Esophagus (tissue), 2 donors: Measurements from ENCODE around the gene PGRMC2. TPM values are rescaled to one million over a fixed set of nuclear protein-coding genes. Genes with fewer than 3 reads are reported as not detected.

Experiments used
- H3K27ac ChIP-seq, 2 donors: one replicate each; pipeline ENCODE4 v1.5.1; 2013; ENCODE audit warnings: low read depth in 2 of 2, mild to moderate bottlenecking in 2 of 2, inconsistent platforms in 1 of 2, low read length in 1 of 2, moderate library complexity in 1 of 2
- H3K27me3 ChIP-seq, 2 donors: one replicate each; pipeline ENCODE4 v1.6.1; 2013; ENCODE audit warnings: low read length in 2 of 2, control low read depth in 1 of 2, mild to moderate bottlenecking in 1 of 2; ENCODE audit not compliant: insufficient read depth in 2 of 2, control insufficient read depth in 1 of 2
- H3K36me3 ChIP-seq, 2 donors: one replicate each; pipeline ENCODE4 v1.6.1; 2013; ENCODE audit warnings: low read length in 1 of 2; ENCODE audit not compliant: control insufficient read depth in 2 of 2, insufficient read depth in 2 of 2
- H3K4me1 ChIP-seq, 2 donors: one replicate each; pipeline ENCODE4 v1.6.1; 2013; ENCODE audit warnings: low read length in 1 of 2; ENCODE audit not compliant: control insufficient read depth in 2 of 2, insufficient read depth in 2 of 2
- H3K4me3 ChIP-seq, 2 donors: one replicate each; pipeline ENCODE4 v1.5.1; 2013; ENCODE audit warnings: low read length in 2 of 2, mild to moderate bottlenecking in 2 of 2, low read depth in 1 of 2, moderate library complexity in 1 of 2
- H3K9me3 ChIP-seq, 2 donors: one replicate each; pipeline ENCODE4 v1.6.1; 2013; ENCODE audit warnings: mild to moderate bottlenecking in 2 of 2, low read depth in 1 of 2, low read length in 1 of 2, moderate library complexity in 1 of 2; ENCODE audit not compliant: control insufficient read depth in 2 of 2, insufficient read depth in 1 of 2
- WGBS, 2 donors: extraction: QIAGEN DNeasy Blood & Tissue Kit; methylation state at CpG; one replicate each; pipeline ENCODE4 v1.1.7; 2013; 5-methylcytosine and 5-hydroxymethylcytosine counted together
- polyA plus RNA-seq, 2 donors: library from polyadenylated mRNA; stranded (reverse); fragments of 200-250 nt; gene quantifications; one replicate each; pipeline ENCODE4 v1.2.3, GENCODE V29; 2013
- donor health status: healthy with polysubstance abuse.
- donor health status: Bipolar disorder and iron deficiency.

Gene PGRMC2
- polyA plus RNA-seq, 2 donors: 23.2 to 29.0 TPM

DNA sequence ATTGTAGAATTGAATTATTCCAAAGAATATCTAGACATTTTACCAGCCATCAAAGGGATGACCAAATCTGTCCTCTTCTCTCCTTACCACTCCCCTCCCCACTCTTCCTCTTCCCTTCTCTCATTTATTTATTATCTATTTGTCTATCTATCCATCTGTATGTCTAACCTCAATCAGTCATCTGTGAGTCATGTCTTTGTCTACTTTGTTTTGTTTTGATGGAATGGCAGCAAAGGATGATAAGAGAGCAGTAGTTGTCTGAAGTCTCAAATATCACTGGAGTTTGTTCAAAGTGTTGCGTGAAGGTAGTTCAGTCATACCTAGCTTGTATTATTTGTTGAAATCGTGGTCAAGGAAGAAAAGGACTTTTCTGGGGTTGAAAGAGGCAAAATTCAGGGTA is 34.7 kb upstream of the PGRMC2 start:
- H3K27me3 ChIP-seq: no peaks in the 10 kb centered on the region
- no peaks in the 10 kb centered on the region for H3K36me3 ChIP-seq
- H3K4me1 ChIP-seq: no peaks in the 10 kb centered on the region
- WGBS, 2 donors: 77% methylated on average over 2 of the region's 2 CpGs
- no peaks in the 10 kb centered on the region for H3K9me3 ChIP-seq
- no peak overlapping the region for H3K4me3 ChIP-seq
- H3K27ac ChIP-seq: no peak overlapping the region

DNA sequence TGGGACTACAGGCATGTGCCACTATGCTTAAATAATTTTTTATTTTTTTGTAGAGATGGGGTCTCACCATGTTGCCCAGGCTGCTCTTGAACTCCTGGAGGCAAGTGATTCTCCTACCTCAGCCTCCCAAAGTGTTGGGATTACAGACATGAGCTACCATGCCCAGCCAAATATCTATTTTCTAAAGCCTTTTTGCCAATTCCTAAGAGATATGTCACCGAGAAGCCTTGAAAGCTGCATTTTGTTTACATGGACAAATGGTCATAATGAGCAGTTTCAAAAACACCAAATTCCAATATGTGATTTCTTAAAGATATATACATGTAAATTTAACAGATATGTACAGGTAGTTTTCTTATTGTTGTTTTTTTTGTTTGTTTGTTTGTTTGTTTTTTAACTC is 33.0 kb upstream of the PGRMC2 start:
- 87 to 91% methylated on average over 1 of the region's 1 CpG for WGBS, 2 donors
- H3K4me1 ChIP-seq: no peaks in the 10 kb centered on the region
- no peaks in the 10 kb centered on the region for H3K9me3 ChIP-seq
- H3K36me3 ChIP-seq: no peaks in the 10 kb centered on the region
- H3K4me3 ChIP-seq: no peak overlapping the region
- no peaks in the 10 kb centered on the region for H3K27me3 ChIP-seq
- no peak overlapping the region for H3K27ac ChIP-seq

DNA sequence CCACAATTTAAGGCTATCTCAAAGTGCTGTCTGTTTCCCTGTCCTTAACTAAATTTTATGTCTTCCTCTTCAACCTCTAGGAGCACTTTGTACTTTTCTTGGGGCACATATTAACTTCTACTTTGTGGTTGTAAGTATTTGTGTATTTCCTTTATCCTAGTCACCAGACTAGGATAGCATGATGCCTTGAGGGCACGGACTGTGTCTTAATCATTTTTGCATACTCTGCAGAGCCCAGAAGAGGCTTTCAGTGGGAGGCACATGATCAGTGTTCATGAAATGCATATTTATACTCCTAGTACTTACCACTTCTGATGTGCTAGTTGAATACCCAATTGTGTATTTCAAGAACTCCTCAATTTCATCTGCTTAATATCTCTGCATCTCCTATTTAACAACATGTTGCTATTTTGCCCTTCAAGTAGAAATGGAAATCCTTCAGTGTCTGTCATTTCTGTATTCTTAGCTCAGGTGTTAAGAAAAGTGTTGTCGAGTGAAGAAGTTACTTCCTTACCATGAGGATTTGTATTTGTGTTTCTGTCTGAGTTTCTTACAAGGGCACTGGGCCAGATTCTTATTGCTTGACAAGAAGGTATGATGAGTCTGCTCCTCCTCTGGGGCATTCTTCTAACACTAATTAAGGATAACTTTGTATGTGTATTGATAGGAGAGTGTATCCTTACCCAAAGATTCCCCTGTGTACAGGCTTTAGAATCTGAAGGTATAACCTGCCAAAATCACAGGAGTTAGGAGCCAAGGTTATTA is 28.3 kb upstream of the PGRMC2 start:
- H3K27ac ChIP-seq: no peak overlapping the region
- H3K4me3 ChIP-seq: no peak overlapping the region
- H3K36me3 ChIP-seq: no peaks in the 10 kb centered on the region
- WGBS, 2 donors: 55 to 71% methylated on average over 2 of the region's 2 CpGs
- no peaks in the 10 kb centered on the region for H3K27me3 ChIP-seq
- H3K4me1 ChIP-seq: no peaks in the 10 kb centered on the region
- H3K9me3 ChIP-seq: no peaks in the 10 kb centered on the region

DNA sequence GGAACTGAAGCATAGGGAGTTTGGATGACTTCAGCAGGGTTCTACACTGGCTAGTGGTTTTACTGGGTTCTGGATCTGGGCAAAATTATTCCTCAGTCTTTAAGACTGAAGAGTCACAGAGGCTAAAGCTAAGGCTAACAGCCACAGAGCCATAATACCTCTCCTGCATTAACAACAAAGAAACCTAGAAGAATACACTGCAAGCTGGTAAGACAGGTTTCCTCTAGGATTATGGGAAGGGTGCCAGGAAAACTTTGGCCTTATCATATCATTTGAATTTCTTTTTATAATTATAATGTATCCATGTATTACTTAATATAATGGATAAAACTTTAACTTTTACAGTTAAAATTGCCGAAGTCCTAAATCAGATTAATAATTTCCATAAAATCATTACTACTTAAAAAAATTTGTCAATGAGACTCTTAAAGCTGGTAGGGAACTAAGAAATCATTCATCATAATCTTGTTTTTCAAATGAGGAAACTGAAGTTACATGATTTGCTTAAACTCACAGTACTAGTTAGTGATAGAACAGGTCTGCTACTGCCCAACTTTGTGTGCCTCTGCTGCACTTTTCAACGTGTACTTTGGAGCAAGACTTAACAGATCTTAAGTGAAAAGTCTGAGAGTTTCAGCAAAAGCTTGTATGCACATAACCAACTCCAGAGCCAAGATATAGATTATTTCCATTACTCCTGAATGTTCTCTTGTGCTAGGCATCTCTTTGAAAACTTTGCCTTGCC is 24.2 kb upstream of the PGRMC2 start:
- WGBS, 2 donors: 33 to 47% methylated on average over 2 of the region's 2 CpGs
- Histone ChIP-seq H3K9me3 (no peaks in the 10 kb centered on the region), H3K36me3 (no peaks in the 10 kb centered on the region), H3K4me1 (no peaks in the 10 kb centered on the region), H3K27me3 (no peaks in the 10 kb centered on the region), H3K4me3 (no peak overlapping the region), H3K27ac (peak overlapping the region; percentile 57 to 66)

DNA sequence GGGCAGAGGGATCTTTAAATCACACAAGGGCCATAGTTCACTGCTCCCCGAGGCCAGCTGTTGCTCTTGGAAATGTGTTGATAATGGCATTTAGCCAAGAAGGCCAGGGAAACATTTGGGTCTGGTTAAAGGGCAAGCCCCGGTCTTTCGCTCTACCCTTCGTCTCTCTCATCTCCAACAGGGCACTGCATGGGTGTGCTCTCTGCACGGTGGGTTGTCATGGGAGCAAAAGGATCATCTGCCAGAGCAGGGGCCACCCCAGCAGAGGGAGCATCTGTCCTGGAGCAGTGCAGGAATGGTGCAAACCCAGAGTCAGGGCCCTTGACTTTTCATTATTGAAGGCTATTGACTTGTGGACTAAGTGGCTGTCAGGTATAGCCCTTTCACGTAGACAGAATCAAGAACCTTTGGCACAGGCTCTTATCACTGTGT is 22.7 kb upstream of the PGRMC2 start:
- no peaks in the 10 kb centered on the region for H3K36me3 ChIP-seq
- H3K27me3 ChIP-seq: no peaks in the 10 kb centered on the region
- WGBS, 2 donors: 50 to 71% methylated on average over 6 of the region's 6 CpGs
- H3K4me1 ChIP-seq: no peaks in the 10 kb centered on the region
- no peak overlapping the region for H3K4me3 ChIP-seq
- no peaks in the 10 kb centered on the region for H3K9me3 ChIP-seq
- H3K27ac ChIP-seq: no peak overlapping the region

DNA sequence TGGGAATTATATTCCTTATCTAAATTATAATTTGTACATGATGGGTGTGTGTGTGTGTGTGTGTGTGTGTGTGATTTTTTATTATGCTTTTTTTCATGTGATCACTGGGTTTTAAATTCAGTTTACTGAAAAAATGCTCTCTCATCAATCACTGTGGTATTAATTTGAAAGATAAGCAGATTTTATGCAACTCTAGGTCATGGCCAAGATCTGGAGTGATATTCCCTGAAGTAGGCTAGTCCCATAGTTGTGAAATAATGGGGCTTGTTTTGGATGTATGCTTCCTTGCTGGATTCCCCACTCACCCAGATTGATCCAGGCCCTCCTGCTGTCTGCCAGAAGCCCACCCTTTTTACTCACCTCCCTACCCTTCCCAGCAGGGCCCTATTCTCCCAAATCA is 22.0 kb upstream of the PGRMC2 start:
- no peaks in the 10 kb centered on the region for H3K27me3 ChIP-seq
- H3K36me3 ChIP-seq: no peaks in the 10 kb centered on the region
- H3K4me3 ChIP-seq: no peak overlapping the region
- no peaks in the 10 kb centered on the region for H3K4me1 ChIP-seq
- no peak overlapping the region for H3K27ac ChIP-seq
- H3K9me3 ChIP-seq: no peaks in the 10 kb centered on the region

DNA sequence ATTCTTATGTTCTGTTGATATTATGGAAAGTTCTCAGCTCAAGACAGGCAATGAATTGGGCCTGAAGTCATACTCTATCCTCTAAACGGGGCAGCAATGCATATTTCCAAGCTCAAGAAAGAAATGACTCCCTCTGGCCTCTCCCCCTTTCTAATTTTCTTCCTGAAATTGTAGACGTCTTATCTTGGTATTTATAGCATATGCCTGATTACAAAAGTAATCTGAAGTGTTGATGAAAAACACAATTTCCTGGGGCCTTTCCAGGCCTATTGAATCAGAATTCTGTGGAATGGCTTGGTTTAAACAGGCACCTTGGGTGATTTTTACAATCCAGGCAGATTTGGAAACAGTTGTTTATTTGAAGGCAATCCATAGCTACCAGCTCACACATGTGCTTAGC is 21.4 kb upstream of the PGRMC2 start:
- Histone ChIP-seq H3K9me3 (no peaks in the 10 kb centered on the region), H3K36me3 (no peaks in the 10 kb centered on the region), H3K27ac (no peak overlapping the region), H3K4me1 (no peaks in the 10 kb centered on the region), H3K27me3 (no peaks in the 10 kb centered on the region), H3K4me3 (no peak overlapping the region)
- 42 to 66% methylated on average over 2 of the region's 2 CpGs for WGBS, 2 donors

DNA sequence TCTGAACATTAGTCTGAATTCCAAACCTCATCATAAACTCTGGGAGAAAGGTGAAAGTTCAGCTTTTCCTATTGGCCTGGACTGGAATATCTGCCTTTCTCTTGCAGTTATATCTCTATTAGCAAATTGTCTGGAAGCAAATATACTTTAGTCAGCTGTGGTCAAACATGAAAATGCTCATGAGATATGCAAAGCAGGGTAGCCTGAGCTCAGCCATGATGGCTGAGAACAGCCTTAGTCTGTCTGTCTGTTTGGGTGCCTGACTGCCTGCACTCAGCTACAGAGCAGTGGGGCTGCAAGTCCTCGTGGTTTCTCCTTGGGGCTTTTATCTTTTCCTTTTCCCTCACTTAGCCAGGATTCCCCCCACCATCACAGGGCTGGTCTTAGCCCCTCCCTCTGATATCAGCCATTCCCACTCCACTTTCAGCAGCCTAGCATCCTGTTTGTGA is 19.5 kb upstream of the PGRMC2 start:
- Histone ChIP-seq H3K27me3 (no peaks in the 10 kb centered on the region), H3K4me1 (no peaks in the 10 kb centered on the region), H3K36me3 (no peaks in the 10 kb centered on the region), H3K27ac (no peak overlapping the region), H3K4me3 (no peak overlapping the region), H3K9me3 (no peaks in the 10 kb centered on the region)
- WGBS, 2 donors: 35 to 76% methylated on average over 1 of the region's 1 CpG

DNA sequence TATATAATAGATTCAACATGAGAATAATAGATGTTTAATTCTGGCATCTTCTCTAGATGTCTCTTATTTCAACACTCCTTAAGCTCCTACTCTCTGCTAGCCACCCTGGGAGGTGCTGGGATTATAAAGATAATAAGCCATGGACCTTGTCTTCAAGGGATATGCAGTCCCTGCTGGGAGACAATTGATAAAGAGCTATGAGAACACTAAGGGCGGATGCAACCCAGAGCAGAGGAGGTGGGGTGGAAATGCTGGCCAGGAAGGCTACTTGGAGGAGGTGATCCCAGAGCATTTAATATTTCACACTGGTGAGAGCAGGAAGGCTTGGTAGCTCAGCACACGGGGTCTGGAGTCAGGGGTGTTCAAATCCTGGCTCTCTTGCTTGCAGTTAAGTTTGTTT is 18.3 kb upstream of the PGRMC2 start:
- Histone ChIP-seq H3K4me3 (no peak overlapping the region), H3K9me3 (no peaks in the 10 kb centered on the region), H3K27ac (no peak overlapping the region), H3K36me3 (no peaks in the 10 kb centered on the region), H3K27me3 (no peaks in the 10 kb centered on the region), H3K4me1 (no peaks in the 10 kb centered on the region)
- WGBS, 2 donors: 83 to 87% methylated on average over 2 of the region's 2 CpGs

DNA sequence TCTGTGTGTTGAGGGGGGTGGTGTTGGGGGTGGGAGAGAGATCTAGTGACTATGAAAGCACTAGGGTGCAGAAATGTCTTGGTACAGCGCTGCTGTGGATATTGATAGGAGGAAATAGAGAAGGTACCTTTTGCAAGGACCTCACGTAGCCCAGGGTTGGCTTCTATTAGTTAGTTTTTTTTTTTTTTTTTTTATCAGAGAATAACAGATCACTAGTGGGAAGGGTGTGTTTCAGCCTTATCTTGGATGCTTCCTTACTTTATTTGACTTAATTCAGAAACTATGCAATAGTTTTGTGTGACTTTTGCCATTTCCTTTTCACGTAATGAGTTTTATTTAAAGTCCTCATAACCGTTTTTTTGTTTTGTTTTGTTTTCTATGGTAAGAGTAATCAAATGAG is 16.4 kb upstream of the PGRMC2 start:
- Histone ChIP-seq H3K4me1 (no peaks in the 10 kb centered on the region), H3K36me3 (no peaks in the 10 kb centered on the region), H3K27me3 (no peaks in the 10 kb centered on the region), H3K4me3 (no peak overlapping the region), H3K9me3 (no peaks in the 10 kb centered on the region), H3K27ac (no peak overlapping the region)
- 84 to 86% methylated on average over 4 of the region's 4 CpGs for WGBS, 2 donors
